Neural crest cell (in vitro differentiated cells): Measurements from ENCODE around the gene DYNLL1. TPM values are rescaled to one million over a fixed set of nuclear protein-coding genes. Genes with fewer than 3 reads are reported as not detected.

Experiments used
- DNase-seq: peaks from one replicate; pipeline ENCODE4 v3.0.0; 2021; ENCODE audit warnings: low read depth, mixed read lengths, low spot score
- H3K27ac Mint-ChIP-seq: one replicate; pipeline ENCODE4 v1.8.0; 2021; ENCODE audit warnings: mild to moderate bottlenecking, mixed read lengths; ENCODE audit not compliant: unreplicated experiment
- H3K27me3 Mint-ChIP-seq: 2 replicates; pipeline ENCODE4 v1.8.0; 2021; ENCODE audit warnings: low read depth, mild to moderate bottlenecking, mixed read lengths
- H3K36me3 Mint-ChIP-seq: 2 replicates; pipeline ENCODE4 v1.8.0; 2021; ENCODE audit warnings: low read depth, mild to moderate bottlenecking, mixed read lengths
- H3K4me1 Mint-ChIP-seq: 2 replicates; pipeline ENCODE4 v1.8.0; 2021; ENCODE audit warnings: mixed read lengths
- H3K4me3 Mint-ChIP-seq: one replicate; pipeline ENCODE4 v1.8.0; 2021; ENCODE audit warnings: mild to moderate bottlenecking, mixed read lengths
- H3K9me3 Mint-ChIP-seq: 2 replicates; pipeline ENCODE4 v1.8.0; 2021; ENCODE audit warnings: mixed read lengths
- total RNA-seq: library from RNA; stranded (reverse); gene quantifications from 2 replicates; pipeline ENCODE4 v1.2.1, GENCODE V29; 2021
- TF ChIP-seq, protein P1 (sequence below): fragments of 200-600 bp; sonication (generic); conservative IDR thresholded peaks from 2 replicates; pipeline ENCODE4 v1.5.0; 2021; ENCODE audit warnings: antibody characterized with exemption, mild to moderate bottlenecking

The DYNLL1 gene
- total RNA-seq, 1 donor from 2014 or later = 375 TPM

DNA sequence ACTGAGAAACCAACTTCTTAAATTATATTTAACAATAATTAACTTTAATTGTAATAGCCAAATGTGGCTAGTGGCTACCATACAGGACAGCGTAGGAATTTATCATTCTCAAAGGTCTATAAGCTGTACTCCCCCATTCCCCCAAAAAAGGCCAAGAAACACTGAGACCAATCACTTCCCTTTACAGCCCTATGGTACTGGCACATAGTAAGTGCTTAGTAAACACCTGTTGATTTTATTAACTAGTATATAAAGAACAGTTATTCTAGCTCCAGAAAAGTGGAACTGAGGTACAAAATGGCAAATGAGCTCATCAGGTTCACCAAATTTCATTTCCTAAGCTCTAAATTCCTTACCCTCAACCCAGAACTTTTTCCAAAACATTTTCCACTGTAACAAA, 20.3 kb upstream of the DYNLL1 start:
- no peaks in the 10 kb centered on the region for H3K36me3 Mint-ChIP-seq
- no peaks in the 10 kb centered on the region for H3K9me3 Mint-ChIP-seq
- no peaks in the 10 kb centered on the region for H3K27me3 Mint-ChIP-seq
- no peak overlapping the region for H3K27ac Mint-ChIP-seq
- TF ChIP-seq, protein P1, sequence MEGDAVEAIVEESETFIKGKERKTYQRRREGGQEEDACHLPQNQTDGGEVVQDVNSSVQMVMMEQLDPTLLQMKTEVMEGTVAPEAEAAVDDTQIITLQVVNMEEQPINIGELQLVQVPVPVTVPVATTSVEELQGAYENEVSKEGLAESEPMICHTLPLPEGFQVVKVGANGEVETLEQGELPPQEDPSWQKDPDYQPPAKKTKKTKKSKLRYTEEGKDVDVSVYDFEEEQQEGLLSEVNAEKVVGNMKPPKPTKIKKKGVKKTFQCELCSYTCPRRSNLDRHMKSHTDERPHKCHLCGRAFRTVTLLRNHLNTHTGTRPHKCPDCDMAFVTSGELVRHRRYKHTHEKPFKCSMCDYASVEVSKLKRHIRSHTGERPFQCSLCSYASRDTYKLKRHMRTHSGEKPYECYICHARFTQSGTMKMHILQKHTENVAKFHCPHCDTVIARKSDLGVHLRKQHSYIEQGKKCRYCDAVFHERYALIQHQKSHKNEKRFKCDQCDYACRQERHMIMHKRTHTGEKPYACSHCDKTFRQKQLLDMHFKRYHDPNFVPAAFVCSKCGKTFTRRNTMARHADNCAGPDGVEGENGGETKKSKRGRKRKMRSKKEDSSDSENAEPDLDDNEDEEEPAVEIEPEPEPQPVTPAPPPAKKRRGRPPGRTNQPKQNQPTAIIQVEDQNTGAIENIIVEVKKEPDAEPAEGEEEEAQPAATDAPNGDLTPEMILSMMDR = no peak
- no peak overlapping the region for H3K4me3 Mint-ChIP-seq
- no peak for DNase-seq
- peaks cover 43% of the 10 kb centered on the region for H3K4me1 Mint-ChIP-seq

DNA sequence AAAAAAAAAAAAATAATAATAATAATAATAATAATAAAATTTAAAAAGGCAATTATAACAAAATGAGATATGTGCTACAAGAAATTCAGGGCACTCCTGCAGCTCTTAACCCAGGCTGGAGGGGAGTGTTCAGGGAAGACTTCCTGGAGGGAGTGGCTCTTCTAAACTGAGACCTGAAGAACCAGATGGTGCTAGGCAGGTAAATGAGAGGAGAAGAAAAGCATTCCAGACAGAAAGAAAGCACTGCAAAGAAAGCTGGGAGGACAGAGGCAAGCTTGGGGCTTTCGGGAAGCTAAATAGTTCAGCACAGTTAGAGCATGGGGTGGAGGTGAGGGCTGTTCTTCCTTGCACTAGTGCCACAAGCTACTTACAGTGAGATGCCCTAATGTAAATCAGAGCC, 16.5 kb upstream of the DYNLL1 start:
- Mint-ChIP-seq H3K4me3 (peak overlapping the region; percentile 29), H3K27ac (no peak overlapping the region), H3K9me3 (no peaks in the 10 kb centered on the region), H3K4me1 (peaks cover 32% of the 10 kb centered on the region), H3K27me3 (no peaks in the 10 kb centered on the region), H3K36me3 (no peaks in the 10 kb centered on the region)
- no peak for DNase-seq
- TF ChIP-seq, protein P1 = no peak

DNA sequence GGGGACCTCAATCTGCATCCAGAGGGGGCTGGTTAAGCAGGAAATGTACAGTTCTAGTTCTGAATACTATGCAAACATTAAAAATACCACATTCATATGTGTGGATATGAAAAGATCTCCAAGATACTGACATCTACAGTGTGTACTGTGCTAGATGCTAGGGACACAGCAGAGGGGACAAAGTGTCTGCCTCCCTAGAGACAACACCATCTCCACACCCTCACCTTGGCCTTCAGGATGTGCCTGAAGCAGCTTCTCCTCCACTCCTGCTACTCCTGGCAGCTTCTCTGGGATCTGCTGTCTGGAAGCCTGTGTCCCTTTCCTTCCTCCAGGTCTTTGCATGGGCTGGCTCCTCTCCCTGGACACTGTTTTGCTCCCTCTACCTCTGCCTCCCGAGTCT, 15.7 kb upstream of the DYNLL1 start:
- TF ChIP-seq, protein P1 = no peak
- Mint-ChIP-seq H3K9me3 (no peaks in the 10 kb centered on the region), H3K4me1 (peaks cover 27% of the 10 kb centered on the region), H3K27me3 (no peaks in the 10 kb centered on the region), H3K4me3 (no peak overlapping the region), H3K27ac (peak overlapping the region; percentile 38), H3K36me3 (no peaks in the 10 kb centered on the region)
- no peak for DNase-seq

DNA sequence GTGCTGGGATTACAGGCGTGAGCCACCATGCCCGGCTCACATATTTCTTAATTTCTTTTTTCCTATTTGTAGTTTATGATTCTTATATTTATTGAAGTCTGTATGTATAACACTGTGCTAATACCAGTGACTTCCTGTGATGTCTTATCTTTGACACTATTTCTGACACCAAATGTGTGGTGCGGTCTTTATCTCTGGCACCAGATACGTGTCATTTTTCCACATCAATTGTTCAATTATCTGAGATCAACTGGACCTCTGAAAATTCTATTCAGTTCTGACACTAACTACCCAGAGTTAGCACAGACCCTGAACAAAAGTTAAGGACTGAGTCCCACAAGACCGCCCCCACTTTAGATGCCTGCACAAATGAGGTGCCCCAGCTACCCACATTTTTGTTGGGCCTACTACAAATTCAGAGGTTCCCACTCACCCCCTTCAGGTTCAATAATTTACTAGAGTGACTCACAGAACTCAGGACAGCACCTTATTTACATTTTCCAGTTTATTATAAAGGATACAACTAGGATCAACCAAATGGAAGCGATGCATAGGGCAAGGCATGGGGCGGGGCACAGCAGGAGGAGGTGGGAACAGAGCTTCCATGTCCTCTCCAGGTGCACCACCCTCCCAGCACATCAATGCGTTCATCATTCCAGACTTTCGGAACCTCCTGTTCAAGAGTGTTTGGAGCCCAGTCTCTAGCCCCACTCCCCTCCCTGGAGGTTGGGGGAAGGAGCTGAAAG, 14.7 kb upstream of the DYNLL1 start:
- Mint-ChIP-seq H3K4me3 (no peak overlapping the region), H3K9me3 (no peaks in the 10 kb centered on the region), H3K27ac (no peak overlapping the region), H3K36me3 (no peaks in the 10 kb centered on the region), H3K27me3 (no peaks in the 10 kb centered on the region), H3K4me1 (peaks cover 21% of the 10 kb centered on the region)
- TF ChIP-seq, protein P1 = no peak
- no peak for DNase-seq

DNA sequence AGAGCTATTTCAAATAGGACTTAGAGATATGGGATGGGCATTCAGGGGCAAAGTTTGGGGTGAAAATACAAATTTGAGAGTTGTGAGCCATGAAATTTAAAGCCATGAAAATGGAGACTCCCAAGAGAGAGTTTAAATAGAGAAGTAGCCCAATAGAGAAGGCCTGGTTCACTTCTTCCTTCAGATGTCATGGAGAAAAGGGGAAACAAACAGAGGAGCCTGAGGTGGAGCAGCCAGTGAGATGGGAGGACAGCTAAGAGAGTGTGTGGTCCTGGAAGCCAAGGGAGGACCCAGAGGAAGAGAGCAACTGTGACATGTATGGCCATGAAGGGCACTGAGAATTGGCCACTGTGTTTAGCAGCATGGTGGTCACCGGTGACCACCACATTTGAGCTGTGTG, 12.3 kb upstream of the DYNLL1 start:
- TF ChIP-seq, protein P1 = no peak
- Mint-ChIP-seq H3K4me1 (peaks cover 29% of the 10 kb centered on the region), H3K4me3 (no peak overlapping the region), H3K36me3 (peaks cover 3% of the 10 kb centered on the region), H3K27me3 (no peaks in the 10 kb centered on the region), H3K27ac (no peak overlapping the region), H3K9me3 (no peaks in the 10 kb centered on the region)
- no peak for DNase-seq
